Tibial nerve (tissue), 3 donors: ENCODE results near the gene DTNBP1.

Experiments used
- CTCF ChIP-seq, 5 experiments: fragments of 200-600 bp in 3 of 5; fragments of 450-650 bp in 2 of 5; sonication (generic) in 3 of 5; IDR thresholded peaks; one replicate each; pipeline ENCODE4 v1.5.1; 2016 to 2019; ENCODE audit warnings: antibody characterized with exemption in 5 of 5, mild to moderate bottlenecking in 3 of 5, moderate library complexity in 2 of 5
- POLR2A ChIP-seq, 2 donors: fragments of 450-650 bp; IDR thresholded peaks; one replicate each; pipeline ENCODE4 v1.6.1; 2017; ENCODE audit warnings: antibody characterized with exemption in 2 of 2, mild to moderate bottlenecking in 2 of 2, moderate library complexity in 2 of 2

- TF ChIP-seq CTCF (IDR thresholded peaks at IDR 0.05) (no peak), POLR2A (IDR thresholded peaks at IDR 0.05) (no peak)
Measured at GRCh38 chr6:15682965-15683822, 20.4 kb upstream of the DTNBP1 start.
